ENCODE measurements around the gene STAP2.

STAP2 gene

GRCh38 chr19:4369109-4369887 is 30.7 kb upstream of the STAP2 start:
- Histone ChIP-seq H4K8ac (ENCODE audit: low read depth, low read length) (no peak overlapping the region), H2BK15ac (ENCODE audit: low read length) (peak overlapping the region; percentile 78), H3K79me1 (ENCODE audit: low read depth, low read length) (peaks cover 44% of the 10 kb centered on the region), H3K27me3 (ENCODE audit: control insufficient read depth in 3 of 3, insufficient read depth in 3 of 3, low read depth in 1 of 3, low read length in 3 of 3) (no peaks in the 10 kb centered on the region), H3K4ac (ENCODE audit: low read length) (peak overlapping the region; percentile 53), H3K9me3 (replicated peaks in 1 of 2; ENCODE audit: control insufficient read depth in 2 of 2, insufficient read depth in 1 of 2, low read depth in 1 of 2, low read length in 2 of 2) (no peaks in the 10 kb centered on the region), H3K4me2 (ENCODE audit: insufficient read depth, low read length, poor library complexity, severe bottlenecking) (no peak overlapping the region), H4K91ac (ENCODE audit: low read depth, low read length, poor library complexity) (peak overlapping the region; percentile 38), H3K4me3 (ENCODE audit: low read length in 2 of 2) (no peak overlapping the region), H3K27ac (replicated peaks; ENCODE audit: low read length) (peak overlapping the region; percentile 63), H3K18ac (ENCODE audit: low read length) (peak overlapping the region; percentile 87), H2BK120ac (ENCODE audit: low read depth, low read length) (peak overlapping the region; percentile 44), H3K36me3 (replicated peaks in 1 of 2; ENCODE audit: control insufficient read depth in 2 of 2, insufficient read depth in 2 of 2, low read length in 2 of 2) (peaks cover 21 to 35% of the 10 kb centered on the region in 2 donors), H3K4me1 (ENCODE audit: control insufficient read depth in 2 of 2, insufficient read depth in 1 of 2, low read depth in 1 of 2, low read length in 2 of 2) (peaks cover 11 to 18% of the 10 kb centered on the region in 2 donors), H3K14ac (ENCODE audit: low read length) (peak overlapping the region; percentile 75), H3K9ac (ENCODE audit: low read depth, low read length, poor library complexity) (peak overlapping the region; percentile 86), H2AK5ac (ENCODE audit: low read depth, low read length) (peak overlapping the region; percentile 79), H2AFZ (ENCODE audit: low read length) (no peak overlapping the region), H2BK12ac (ENCODE audit: low read length) (peak overlapping the region; percentile 1), H2BK5ac (ENCODE audit: low read length) (peak overlapping the region; percentile 78), H3K23ac (ENCODE audit: low read depth, low read length, poor library complexity) (peak overlapping the region; percentile 75)
- WGBS, 2 donors (ENCODE audit: extremely low coverage in 2 of 2, insufficient read length in 2 of 2, insufficient replicate concordance in 1 of 2), result no CpG with 5 or more reads among the region's 25 CpGs
- no peak for DNase-seq (ENCODE audit: low spot score)

GRCh38 chr19:4368128-4368820 is 29.6 kb upstream of the STAP2 start:
- H3K4me1 ChIP-seq (ENCODE audit: control insufficient read depth in 2 of 2, insufficient read depth in 1 of 2, low read depth in 1 of 2, low read length in 2 of 2), result peaks cover 8 to 15% of the 10 kb centered on the region in 2 donors
- H3K4me3 ChIP-seq (ENCODE audit: low read length in 2 of 2), result no peak overlapping the region
- H2BK15ac ChIP-seq (ENCODE audit: low read length), result no peak overlapping the region
- peak overlapping the region; percentile 63 for H3K14ac ChIP-seq (ENCODE audit: low read length)
- no peak overlapping the region for H2BK120ac ChIP-seq (ENCODE audit: low read depth, low read length)
- DNase-seq (ENCODE audit: low spot score), result no peak
- H3K18ac ChIP-seq (ENCODE audit: low read length), result peak overlapping the region; percentile 70
- no peak overlapping the region for H3K4me2 ChIP-seq (ENCODE audit: insufficient read depth, low read length, poor library complexity, severe bottlenecking)
- H2BK5ac ChIP-seq (ENCODE audit: low read length), result peak overlapping the region; percentile 77
- no peaks in the 10 kb centered on the region for H3K27me3 ChIP-seq (ENCODE audit: control insufficient read depth in 3 of 3, insufficient read depth in 3 of 3, low read depth in 1 of 3, low read length in 3 of 3)
- H4K8ac ChIP-seq (ENCODE audit: low read depth, low read length), result no peak overlapping the region
- peaks cover 43% of the 10 kb centered on the region for H3K79me1 ChIP-seq (ENCODE audit: low read depth, low read length)
- no peak overlapping the region for H2AK5ac ChIP-seq (ENCODE audit: low read depth, low read length)
- peak overlapping the region; percentile 68 for H4K91ac ChIP-seq (ENCODE audit: low read depth, low read length, poor library complexity)
- no peak overlapping the region for H2AFZ ChIP-seq (ENCODE audit: low read length)
- H3K36me3 ChIP-seq (replicated peaks in 1 of 2; ENCODE audit: control insufficient read depth in 2 of 2, insufficient read depth in 2 of 2, low read length in 2 of 2), result peaks cover 32 to 46% of the 10 kb centered on the region in 2 donors
- no CpG with 5 or more reads among the region's 19 CpGs for WGBS, 2 donors (ENCODE audit: extremely low coverage in 2 of 2, insufficient read length in 2 of 2, insufficient replicate concordance in 1 of 2)
- peak overlapping the region; percentile 93 for H3K4ac ChIP-seq (ENCODE audit: low read length)
- H3K9me3 ChIP-seq (replicated peaks in 1 of 2; ENCODE audit: control insufficient read depth in 2 of 2, insufficient read depth in 1 of 2, low read depth in 1 of 2, low read length in 2 of 2), result no peaks in the 10 kb centered on the region
- no peak overlapping the region for H2BK12ac ChIP-seq (ENCODE audit: low read length)
- no peak overlapping the region for H3K27ac ChIP-seq (replicated peaks; ENCODE audit: low read length)
- H3K9ac ChIP-seq (ENCODE audit: low read depth, low read length, poor library complexity), result peak overlapping the region; percentile 77
- no peak overlapping the region for H3K23ac ChIP-seq (ENCODE audit: low read depth, low read length, poor library complexity)

- Histone ChIP-seq H2AK5ac (ENCODE audit: low read depth, low read length) (no peak overlapping the region), H2AFZ (ENCODE audit: low read length) (no peak overlapping the region), H3K36me3 (replicated peaks in 1 of 2; ENCODE audit: control insufficient read depth in 2 of 2, insufficient read depth in 2 of 2, low read length in 2 of 2) (peaks cover 37 to 51% of the 10 kb centered on the region in 2 donors), H2BK12ac (ENCODE audit: low read length) (no peak overlapping the region), H3K14ac (ENCODE audit: low read length) (no peak overlapping the region), H3K4ac (ENCODE audit: low read length) (peak overlapping the region; percentile 93), H3K4me1 (ENCODE audit: control insufficient read depth in 2 of 2, insufficient read depth in 1 of 2, low read depth in 1 of 2, low read length in 2 of 2) (peaks cover 8 to 15% of the 10 kb centered on the region in 2 donors), H3K4me3 (ENCODE audit: low read length in 2 of 2) (peak overlapping the region in 1 of 2 donors; percentile 24), H3K9ac (ENCODE audit: low read depth, low read length, poor library complexity) (peak overlapping the region; percentile 77), H3K79me1 (ENCODE audit: low read depth, low read length) (peaks cover 42% of the 10 kb centered on the region), H4K91ac (ENCODE audit: low read depth, low read length, poor library complexity) (no peak overlapping the region), H3K9me3 (replicated peaks in 1 of 2; ENCODE audit: control insufficient read depth in 2 of 2, insufficient read depth in 1 of 2, low read depth in 1 of 2, low read length in 2 of 2) (no peaks in the 10 kb centered on the region), H3K27me3 (ENCODE audit: control insufficient read depth in 3 of 3, insufficient read depth in 3 of 3, low read depth in 1 of 3, low read length in 3 of 3) (no peaks in the 10 kb centered on the region), H2BK120ac (ENCODE audit: low read depth, low read length) (no peak overlapping the region), H3K23ac (ENCODE audit: low read depth, low read length, poor library complexity) (no peak overlapping the region), H3K27ac (replicated peaks; ENCODE audit: low read length) (no peak overlapping the region), H3K18ac (ENCODE audit: low read length) (peak overlapping the region; percentile 70), H4K8ac (ENCODE audit: low read depth, low read length) (no peak overlapping the region), H2BK5ac (ENCODE audit: low read length) (peak overlapping the region; percentile 77), H2BK15ac (ENCODE audit: low read length) (no peak overlapping the region), H3K4me2 (ENCODE audit: insufficient read depth, low read length, poor library complexity, severe bottlenecking) (no peak overlapping the region)
- no peak for DNase-seq (ENCODE audit: low spot score)
- WGBS, 2 donors (ENCODE audit: extremely low coverage in 2 of 2, insufficient read length in 2 of 2, insufficient replicate concordance in 1 of 2), result no CpG with 5 or more reads among the region's 13 CpGs
These were observed 29.1 kb upstream of the STAP2 start for GRCh38 chr19:4367781-4368127.

GRCh38 chr19:4367336-4367723 is 28.7 kb upstream of the STAP2 start:
- H3K9me3 ChIP-seq (replicated peaks in 1 of 2; ENCODE audit: control insufficient read depth in 2 of 2, insufficient read depth in 1 of 2, low read depth in 1 of 2, low read length in 2 of 2), result no peaks in the 10 kb centered on the region
- H3K27me3 ChIP-seq (ENCODE audit: control insufficient read depth in 3 of 3, insufficient read depth in 3 of 3, low read depth in 1 of 3, low read length in 3 of 3), result no peaks in the 10 kb centered on the region
- no peak overlapping the region for H2BK15ac ChIP-seq (ENCODE audit: low read length)
- no peak overlapping the region for H3K14ac ChIP-seq (ENCODE audit: low read length)
- H3K4me3 ChIP-seq (ENCODE audit: low read length in 2 of 2), result no peak overlapping the region
- no peak overlapping the region for H3K4ac ChIP-seq (ENCODE audit: low read length)
- peak overlapping the region; percentile 47 for H2BK120ac ChIP-seq (ENCODE audit: low read depth, low read length)
- no peak overlapping the region for H2BK12ac ChIP-seq (ENCODE audit: low read length)
- peaks cover 39% of the 10 kb centered on the region for H3K79me1 ChIP-seq (ENCODE audit: low read depth, low read length)
- H4K8ac ChIP-seq (ENCODE audit: low read depth, low read length), result no peak overlapping the region
- no peak overlapping the region for H2AFZ ChIP-seq (ENCODE audit: low read length)
- no peak overlapping the region for H3K23ac ChIP-seq (ENCODE audit: low read depth, low read length, poor library complexity)
- WGBS, 2 donors (ENCODE audit: extremely low coverage in 2 of 2, insufficient read length in 2 of 2, insufficient replicate concordance in 1 of 2), result no CpG with 5 or more reads among the region's 10 CpGs
- no peak overlapping the region for H3K4me2 ChIP-seq (ENCODE audit: insufficient read depth, low read length, poor library complexity, severe bottlenecking)
- no peak overlapping the region for H3K9ac ChIP-seq (ENCODE audit: low read depth, low read length, poor library complexity)
- no peak overlapping the region for H2BK5ac ChIP-seq (ENCODE audit: low read length)
- no peak overlapping the region for H4K91ac ChIP-seq (ENCODE audit: low read depth, low read length, poor library complexity)
- H2AK5ac ChIP-seq (ENCODE audit: low read depth, low read length), result no peak overlapping the region
- H3K36me3 ChIP-seq (replicated peaks in 1 of 2; ENCODE audit: control insufficient read depth in 2 of 2, insufficient read depth in 2 of 2, low read length in 2 of 2), result peaks cover 40 to 55% of the 10 kb centered on the region in 2 donors
- peaks cover 8 to 16% of the 10 kb centered on the region in 2 donors for H3K4me1 ChIP-seq (ENCODE audit: control insufficient read depth in 2 of 2, insufficient read depth in 1 of 2, low read depth in 1 of 2, low read length in 2 of 2)
- DNase-seq (ENCODE audit: low spot score), result no peak
- H3K18ac ChIP-seq (ENCODE audit: low read length), result no peak overlapping the region
- H3K27ac ChIP-seq (replicated peaks; ENCODE audit: low read length), result no peak overlapping the region

Data from neuronal stem cell (in vitro differentiated cells).